22Rv1 (cell line): ENCODE measurements around the gene DDA1.

ENCODE experiments used
- ZFX ChIP-seq: fragments of 450-650 bp; IDR thresholded peaks from 2 replicates; pipeline ENCODE4 v1.6.1; 2017; ENCODE audit warnings: antibody characterized with exemption, borderline replicate concordance
- TF ChIP-seq, protein P1 (sequence below): fragments of 450-650 bp; IDR thresholded peaks from 2 replicates; pipeline ENCODE4 v1.5.1; 2017; ENCODE audit warnings: mild to moderate bottlenecking

DNA sequence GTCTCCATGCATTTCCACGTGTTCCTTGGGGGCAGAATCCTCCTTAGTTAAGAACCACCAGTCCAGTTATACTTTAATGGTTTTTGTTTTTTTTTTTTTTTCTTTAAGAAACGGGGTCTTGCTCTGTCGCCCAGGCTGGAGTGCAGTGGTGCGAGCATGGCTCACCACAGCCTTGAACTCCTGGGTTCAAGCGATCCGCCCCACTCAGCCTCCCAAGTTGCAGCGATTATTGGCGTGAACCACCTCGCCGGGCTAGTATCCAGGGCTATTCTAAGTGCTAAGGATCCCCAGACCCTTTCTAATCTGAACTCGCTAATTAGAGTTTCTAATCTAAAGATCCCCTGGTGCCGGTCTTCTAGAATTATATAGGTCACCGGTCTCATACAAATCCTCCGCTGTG, 15.8 kb upstream of the DDA1 start:
- no peak for TF ChIP-seq ZFX
- TF ChIP-seq, protein P1, sequence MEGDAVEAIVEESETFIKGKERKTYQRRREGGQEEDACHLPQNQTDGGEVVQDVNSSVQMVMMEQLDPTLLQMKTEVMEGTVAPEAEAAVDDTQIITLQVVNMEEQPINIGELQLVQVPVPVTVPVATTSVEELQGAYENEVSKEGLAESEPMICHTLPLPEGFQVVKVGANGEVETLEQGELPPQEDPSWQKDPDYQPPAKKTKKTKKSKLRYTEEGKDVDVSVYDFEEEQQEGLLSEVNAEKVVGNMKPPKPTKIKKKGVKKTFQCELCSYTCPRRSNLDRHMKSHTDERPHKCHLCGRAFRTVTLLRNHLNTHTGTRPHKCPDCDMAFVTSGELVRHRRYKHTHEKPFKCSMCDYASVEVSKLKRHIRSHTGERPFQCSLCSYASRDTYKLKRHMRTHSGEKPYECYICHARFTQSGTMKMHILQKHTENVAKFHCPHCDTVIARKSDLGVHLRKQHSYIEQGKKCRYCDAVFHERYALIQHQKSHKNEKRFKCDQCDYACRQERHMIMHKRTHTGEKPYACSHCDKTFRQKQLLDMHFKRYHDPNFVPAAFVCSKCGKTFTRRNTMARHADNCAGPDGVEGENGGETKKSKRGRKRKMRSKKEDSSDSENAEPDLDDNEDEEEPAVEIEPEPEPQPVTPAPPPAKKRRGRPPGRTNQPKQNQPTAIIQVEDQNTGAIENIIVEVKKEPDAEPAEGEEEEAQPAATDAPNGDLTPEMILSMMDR: no peak
